H1 (cell line): ENCODE results near the gene ZCCHC17. TPM values are rescaled to one million over a fixed set of nuclear protein-coding genes. Genes with fewer than 3 reads are reported as not detected.
A peak's percentile ranks its signal among the peaks of the same experiment; 100 is the strongest.

Experiments used
- CTCF ChIA-PET: fragments of 300-600 bp; sonication (Branson Sonifier 250); formaldehyde crosslinking; loops from one replicate; lab custom pipeline; 2021; ENCODE audit not compliant: partially characterized antibody; lab: Charles Lee
- POLR2A ChIA-PET: fragments of 300-600 bp; sonication (Branson Sonifier 250); formaldehyde crosslinking; loops from one replicate; lab custom pipeline; 2021; ENCODE audit warnings: inconsistent platforms; ENCODE audit not compliant: partially characterized antibody; lab: Charles Lee
- DNase-seq, 2 experiments: peaks; one replicate each; pipeline versions ENCODE4 v3.0.0 to v3.0.0-alpha.2; 2010 to 2022; ENCODE audit warnings: low spot score in 2 of 2, low read depth in 1 of 2, mixed read lengths in 1 of 2
- FAIRE-seq: peaks from 2 replicates; lab custom pipeline; 2011; peaks lifted over from hg19 to GRCh38; lab: Jason Lieb, UNC
- H2AFZ ChIP-seq: 2 replicates; pipeline ENCODE4 v1.8.1; 2012; ENCODE audit warnings: low read length, inconsistent platforms
- H2AK5ac ChIP-seq: 2 replicates; pipeline ENCODE4 v1.6.1; 2013; ENCODE audit warnings: low read depth, low read length
- H2BK120ac ChIP-seq: replicated peaks from 2 replicates; pipeline ENCODE3; 2013; ENCODE audit warnings: low read depth, low read length, inconsistent platforms
- H2BK12ac ChIP-seq: 2 replicates; pipeline ENCODE4 v1.6.1; 2013; ENCODE audit warnings: low read depth, low read length
- H2BK15ac ChIP-seq: 2 replicates; pipeline ENCODE4 v1.6.1; 2013; ENCODE audit warnings: low read length
- H2BK20ac ChIP-seq: 2 replicates; pipeline ENCODE4 v1.6.1; 2013; ENCODE audit warnings: low read length
- H2BK5ac ChIP-seq: 2 replicates; pipeline ENCODE4 v1.6.1; 2013; ENCODE audit warnings: low read depth, low read length
- H3K14ac ChIP-seq: 2 replicates; pipeline ENCODE4 v1.6.1; 2013; ENCODE audit warnings: inconsistent platforms; ENCODE audit not compliant: insufficient read length
- H3K18ac ChIP-seq: 2 replicates; pipeline ENCODE4 v1.6.1; 2013; ENCODE audit warnings: low read length; ENCODE audit errors: extremely low read depth
- H3K23ac ChIP-seq: 2 replicates; pipeline ENCODE4 v1.6.1; 2013; ENCODE audit warnings: inconsistent platforms; ENCODE audit not compliant: insufficient read length
- H3K23me2 ChIP-seq: 2 replicates; pipeline ENCODE4 v1.6.1; 2013; ENCODE audit warnings: low read depth, low read length
- H3K27ac ChIP-seq: 2 replicates; pipeline ENCODE4 v1.6.1; 2011; ENCODE audit warnings: low read depth, low read length, inconsistent platforms
- H3K27me3 ChIP-seq, 4 experiments: replicated peaks in 1 of 4; 1 replicate in 1 of 4; 2 replicates in 3 of 4; pipeline versions ENCODE4 v1.6.1 to v1.8.1; 2011 to 2013; ENCODE audit warnings: low read length in 3 of 4, mild to moderate bottlenecking in 3 of 4, inconsistent platforms in 2 of 4, mixed read lengths in 2 of 4, moderate library complexity in 1 of 4; ENCODE audit not compliant: control insufficient read depth in 3 of 4, insufficient read depth in 3 of 4; ENCODE audit errors: extremely low read depth in 1 of 4
- H3K36me3 ChIP-seq, 4 experiments: 2 replicates each; pipeline versions ENCODE4 v1.6.1 to v1.8.1; 2011 to 2013; ENCODE audit warnings: mild to moderate bottlenecking in 4 of 4, low read length in 3 of 4, moderate library complexity in 2 of 4, control low read depth in 1 of 4, inconsistent platforms in 1 of 4; ENCODE audit not compliant: insufficient read depth in 4 of 4, control insufficient read depth in 2 of 4
- H3K4ac ChIP-seq: replicated peaks from 2 replicates; pipeline ENCODE3; 2013; ENCODE audit warnings: low read length, low read depth, mixed read lengths, inconsistent platforms; ENCODE audit not compliant: insufficient read length
- H3K4me1 ChIP-seq, 4 experiments: replicated peaks in 1 of 4; 1 replicate in 1 of 4; 2 replicates in 3 of 4; pipeline versions ENCODE4 v1.6.1 to v1.8.1; 2011 to 2013; ENCODE audit warnings: low read length in 3 of 4, inconsistent platforms in 2 of 4, mixed read lengths in 1 of 4; ENCODE audit not compliant: insufficient read depth in 4 of 4, control insufficient read depth in 3 of 4
- H3K4me2 ChIP-seq, 2 experiments: 2 replicates each; pipeline versions ENCODE4 v1.6.1 to v1.8.1; 2011 to 2013; ENCODE audit warnings: low read depth in 2 of 2, low read length in 2 of 2, control low read depth in 1 of 2, inconsistent platforms in 1 of 2, mild to moderate bottlenecking in 1 of 2; ENCODE audit not compliant: insufficient read depth in 1 of 2
- H3K4me3 ChIP-seq, 4 experiments: fragments of 200-600, 300-600 bp in 1 of 4; sonication (generic), shearing (Covaris generic), sonication (Bioruptor Twin) in 1 of 4; 2 replicates each; pipeline versions ENCODE4 v1.5.1 to v1.8.1; 2011 to 2016; ENCODE audit warnings: low read length in 4 of 4, low read depth in 3 of 4, control low read depth in 2 of 4, inconsistent platforms in 2 of 4, mild to moderate bottlenecking in 2 of 4, mixed read lengths in 1 of 4, moderate library complexity in 1 of 4; ENCODE audit not compliant: insufficient read depth in 2 of 4; ENCODE audit errors: extremely low read depth in 1 of 4
- H3K56ac ChIP-seq: replicated peaks from 2 replicates; pipeline ENCODE3; 2013; ENCODE audit warnings: low read depth, mild to moderate bottlenecking, mixed read lengths, low read length, inconsistent platforms; ENCODE audit not compliant: insufficient read length
- H3K79me1 ChIP-seq: 2 replicates; pipeline ENCODE4 v1.6.1; 2013; ENCODE audit warnings: low read depth, low read length, control low read depth
- H3K79me2 ChIP-seq, 2 experiments: 2 replicates each; pipeline versions ENCODE4 v1.6.1 to v1.8.1; 2012 to 2013; ENCODE audit warnings: low read length in 2 of 2, mild to moderate bottlenecking in 2 of 2, inconsistent platforms in 1 of 2; ENCODE audit not compliant: insufficient read depth in 2 of 2, control insufficient read depth in 1 of 2
- H3K9ac ChIP-seq, 4 experiments: replicated peaks in 1 of 4; 1 replicate in 1 of 4; 2 replicates in 3 of 4; pipeline versions ENCODE4 v1.6.1 to v1.8.1; 2011 to 2013; ENCODE audit warnings: low read depth in 3 of 4, low read length in 3 of 4, control low read depth in 2 of 4, mild to moderate bottlenecking in 2 of 4, moderate library complexity in 2 of 4, inconsistent platforms in 1 of 4; ENCODE audit errors: extremely low read depth in 1 of 4
- H3K9me3 ChIP-seq, 2 experiments: 2 replicates each; pipeline versions ENCODE4 v1.6.1 to v1.8.1; 2012 to 2013; ENCODE audit warnings: mild to moderate bottlenecking in 2 of 2, moderate library complexity in 2 of 2, control low read depth in 1 of 2, inconsistent platforms in 1 of 2, low read depth in 1 of 2, low read length in 1 of 2, mixed read lengths in 1 of 2; ENCODE audit not compliant: insufficient read depth in 2 of 2
- H4K20me1 ChIP-seq, 2 experiments: replicated peaks in 1 of 2; 2 replicates each; pipeline versions ENCODE3 to v1.8.1; 2011 to 2013; ENCODE audit warnings: inconsistent platforms in 2 of 2, low read length in 2 of 2, mild to moderate bottlenecking in 1 of 2; ENCODE audit not compliant: insufficient read depth in 2 of 2, control insufficient read depth in 1 of 2
- H4K5ac ChIP-seq: 2 replicates; pipeline ENCODE4 v1.6.1; 2013; ENCODE audit warnings: low read length, low read depth, mixed read lengths, inconsistent platforms; ENCODE audit not compliant: insufficient read length
- H4K8ac ChIP-seq: 2 replicates; pipeline ENCODE4 v1.8.0; 2013; ENCODE audit warnings: mild to moderate bottlenecking, moderate library complexity, low read length, inconsistent platforms; ENCODE audit not compliant: insufficient read depth; ENCODE audit errors: extremely low read depth
- H4K91ac ChIP-seq: replicated peaks from 2 replicates; pipeline ENCODE3; 2013; ENCODE audit warnings: low read length, mixed read lengths, inconsistent platforms; ENCODE audit not compliant: insufficient read length
- BCL11A ChIP-seq, 2 experiments: IDR thresholded peaks; one replicate each; pipeline ENCODE4 v1.6.1; 2011; ENCODE audit warnings: low read depth in 2 of 2, low read length in 2 of 2, mild to moderate bottlenecking in 2 of 2
- BRCA1 ChIP-seq: IDR thresholded peaks from 2 replicates; pipeline ENCODE4 v1.6.1; 2012; ENCODE audit warnings: low read depth, low read length, improper control_type of control experiment
- JUND ChIP-seq: IDR thresholded peaks from 2 replicates; pipeline ENCODE4 v1.6.1; 2011; ENCODE audit warnings: mild to moderate bottlenecking, improper control_type of control experiment, low read length
- NANOG ChIP-seq: IDR thresholded peaks from 2 replicates; pipeline ENCODE4 v1.6.1; 2011; ENCODE audit warnings: low read length, low read depth, mild to moderate bottlenecking, inconsistent platforms; ENCODE audit not compliant: insufficient read depth, poor library complexity, severe bottlenecking
- RXRA ChIP-seq: IDR thresholded peaks from 2 replicates; pipeline ENCODE4 v1.6.1; 2011; ENCODE audit warnings: low read depth, mild to moderate bottlenecking, low read length, moderate library complexity; ENCODE audit not compliant: insufficient read depth
- SP1 ChIP-seq: IDR thresholded peaks from 2 replicates; pipeline ENCODE4 v1.6.1; 2011; ENCODE audit warnings: low read depth, low read length
- TAF7 ChIP-seq: optimal IDR thresholded peaks from 2 replicates; pipeline ENCODE3; 2011; ENCODE audit warnings: low read depth, mild to moderate bottlenecking, inconsistent platforms, low read length, moderate library complexity, borderline replicate concordance
- YY1 ChIP-seq: IDR thresholded peaks from 2 replicates; pipeline ENCODE4 v1.6.1; 2011; ENCODE audit warnings: low read depth, mild to moderate bottlenecking, low read length
- WGBS, 2 experiments: shearing (Covaris generic) in 1 of 2; methylation state at CpG; one replicate each; pipeline versions ENCODE4 v1.1.6 to v1.1.7; 2013 to 2015; ENCODE audit warnings: low lambda C conversion rate in 2 of 2, mixed read lengths in 2 of 2, inconsistent platforms in 1 of 2, low coverage in 1 of 2, missing lambda C conversion rate in 1 of 2; ENCODE audit not compliant: insufficient replicate concordance in 2 of 2, insufficient coverage in 1 of 2, insufficient read length in 1 of 2; ENCODE audit errors: extremely low coverage in 1 of 2, missing lambda C conversion rate in 1 of 2; 5-methylcytosine and 5-hydroxymethylcytosine counted together
- polyA plus RNA-seq, 7 experiments: library from polyadenylated mRNA; depleted of rRNA in 3 of 7; stranded (reverse) in 5 of 7; unstranded in 2 of 7; fragments of >200 nt in 5 of 7; fragments of 200-250 nt in 2 of 7; gene quantifications; 1 replicate in 5 of 7; 2 replicates in 1 of 7; 4 replicates in 1 of 7; pipeline versions ENCODE4 v1.2.1 to v1.2.3, GENCODE V29; 2011 to 2013; ENCODE audit warnings: missing spikeins in 2 of 7, mixed read lengths in 2 of 7
- total RNA-seq: library from RNA; stranded (reverse); fragmentation: NEBNext Ultra II Directional; extraction: Animal tissue kit (Norgen Biotek cat#: 25700); gene quantifications from 2 replicates; pipeline ENCODE4 v1.2.1, GENCODE V29; 2021
- TF ChIP-seq, protein P1 (sequence below): IDR thresholded peaks from 2 replicates; pipeline ENCODE4 v1.6.1; 2012; ENCODE audit warnings: inconsistent platforms

The ZCCHC17 gene
- total and polyA plus RNA-seq, 2 of the 8 experiments (the other 6 are each of a cell fraction or from before 2014, with no cell fraction given): 51.6 to 59.3 TPM

DNA sequence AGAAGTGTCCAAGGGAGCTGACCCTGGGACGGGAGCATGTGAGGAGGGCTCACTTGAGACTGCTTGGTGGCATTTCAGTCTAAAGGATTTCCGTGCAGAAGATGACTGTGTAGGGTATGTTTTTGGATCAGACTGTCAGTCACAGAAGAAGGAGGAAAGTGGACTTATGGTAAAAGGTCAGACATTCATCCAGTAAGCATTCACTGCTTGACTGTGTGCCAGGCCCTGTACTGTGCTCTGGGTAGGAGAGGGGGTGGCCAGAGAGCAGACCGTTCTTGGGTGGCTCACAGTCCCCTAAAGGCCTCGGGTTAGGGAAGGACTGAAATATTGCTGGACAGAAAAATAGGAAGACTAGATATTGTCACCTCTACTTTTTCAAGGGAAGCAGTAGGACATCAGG, 114.0 kb downstream of the ZCCHC17 start:
- H3K56ac ChIP-seq: no peak overlapping the region
- no peak overlapping the region for H4K91ac ChIP-seq
- 0 out of 2 replicates have a peak overlapping the region, but pooled peaks have one; percentile 72 for H2BK15ac ChIP-seq
- WGBS, 2 experiments: 87% methylated on average over 4 of the region's 4 CpGs; no CpG with 5 or more reads in 1 of the 2 experiments
- H2BK12ac ChIP-seq: no peak overlapping the region
- peaks cover 0 to 9% of the 10 kb centered on the region in 2 experiments; a peak in 1 of 4 replicates for H3K79me2 ChIP-seq
- no peak overlapping the region for H2BK120ac ChIP-seq
- no peak for TF ChIP-seq TAF7
- no peak for TF ChIP-seq SP1
- TF ChIP-seq RXRA: no peak
- TF ChIP-seq, protein P1, sequence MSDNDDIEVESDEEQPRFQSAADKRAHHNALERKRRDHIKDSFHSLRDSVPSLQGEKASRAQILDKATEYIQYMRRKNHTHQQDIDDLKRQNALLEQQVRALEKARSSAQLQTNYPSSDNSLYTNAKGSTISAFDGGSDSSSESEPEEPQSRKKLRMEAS: no peak
- no peak for TF ChIP-seq NANOG
- no peak for TF ChIP-seq JUND
- TF ChIP-seq BCL11A (IDR thresholded peaks at IDR 0.05; ENCODE audit: low read depth in 2 of 2, low read length in 2 of 2): no peak
- TF ChIP-seq YY1: no peak
- no peak for TF ChIP-seq BRCA1
- TF ChIP-seq, all 59 proteins: peak for 0
- Histone ChIP-seq H3K14ac (no peak overlapping the region), H3K18ac (no peak overlapping the region), H3K23me2 (peaks cover 11% of the 10 kb centered on the region), H2BK20ac (no peak overlapping the region), H3K36me3 (no peaks in the 10 kb centered on the region; a peak in 1 of 8 replicates), H2AK5ac (no peak overlapping the region), H3K23ac (no peak overlapping the region), H4K20me1 (no peaks in the 10 kb centered on the region), H4K8ac (no peak overlapping the region), H3K9ac (no peak overlapping the region), H3K4me2 (no peak overlapping the region), H2BK5ac (no peak overlapping the region), H3K27me3 (peaks cover 0 to 6% (median 2%) of the 10 kb centered on the region in 4 experiments; a peak in 3 of 7 replicates), H2AFZ (no peak overlapping the region), H4K5ac (no peak overlapping the region), H3K4me1 (peaks cover 10 to 19% (median 11%) of the 10 kb centered on the region in 4 experiments), H3K4ac (no peak overlapping the region), H3K4me3 (no peak overlapping the region), H3K79me1 (0 out of 2 replicates have a peak, but pooled peaks cover 2% of the 10 kb centered on the region), H3K9me3 (no peaks in the 10 kb centered on the region), H3K27ac (no peak overlapping the region)
- ChIA-PET POLR2A (no interaction called here), CTCF (interaction anchor here (1.7 to 19.2 kb wide), 3 partner anchors 12 to 138 kb away, joined by 7 to 415 read pairs (median 63); no protein-coding TSS in a partner anchor)
- no peak for FAIRE-seq
- DNase-seq: no peak
